Astrocyte (in vitro differentiated cells and primary cell): Measurements from ENCODE around the gene NEU2. TPM values are rescaled to one million over a fixed set of nuclear protein-coding genes. Genes with fewer than 3 reads are reported as not detected.
A peak's percentile ranks its signal among the peaks of the same experiment; 100 is the strongest.

Experiments used
- DNase-seq: peaks from one replicate; pipeline ENCODE4 v3.0.0-alpha.2; 2010; ENCODE audit warnings: low read depth
- FAIRE-seq: peaks from 2 replicates; lab custom pipeline; 2011; peaks lifted over from hg19 to GRCh38; lab: Jason Lieb, UNC
- H2AFZ ChIP-seq: 2 replicates; pipeline ENCODE4 v1.6.0; 2012; ENCODE audit warnings: low read depth, low read length, inconsistent platforms
- H3K27ac ChIP-seq: 2 replicates; pipeline ENCODE4 v1.5.1; 2011; ENCODE audit warnings: low read depth, low read length, inconsistent platforms
- H3K27me3 ChIP-seq: 2 replicates; pipeline ENCODE4 v1.6.0; 2011; ENCODE audit warnings: low read length, inconsistent platforms; ENCODE audit not compliant: insufficient read depth
- H3K36me3 ChIP-seq: 2 replicates; pipeline ENCODE4 v1.5.1; 2011; ENCODE audit warnings: low read length, inconsistent platforms; ENCODE audit not compliant: insufficient read depth
- H3K4me1 ChIP-seq: 2 replicates; pipeline ENCODE4 v1.5.1; 2011; ENCODE audit warnings: low read length, inconsistent platforms; ENCODE audit not compliant: insufficient read depth
- H3K4me2 ChIP-seq: 2 replicates; pipeline ENCODE4 v1.6.0; 2012; ENCODE audit warnings: low read length, inconsistent platforms
- H3K4me3 ChIP-seq: 2 replicates; pipeline ENCODE4 v1.5.1; 2011; ENCODE audit warnings: low read depth, mild to moderate bottlenecking, low read length, inconsistent platforms; ENCODE audit not compliant: insufficient read depth
- H3K79me2 ChIP-seq: 2 replicates; pipeline ENCODE4 v1.6.0; 2012; ENCODE audit warnings: mild to moderate bottlenecking, low read length, inconsistent platforms; ENCODE audit not compliant: insufficient read depth
- H3K9ac ChIP-seq: 2 replicates; pipeline ENCODE4 v1.6.0; 2012; ENCODE audit warnings: mild to moderate bottlenecking, low read length, inconsistent platforms
- H3K9me3 ChIP-seq: 2 replicates; pipeline ENCODE4 v1.5.1; 2012; ENCODE audit warnings: low read depth, mild to moderate bottlenecking, low read length, inconsistent platforms; ENCODE audit not compliant: insufficient read depth
- H4K20me1 ChIP-seq: 2 replicates; pipeline ENCODE4 v1.6.0; 2012; ENCODE audit warnings: low read length, inconsistent platforms; ENCODE audit not compliant: insufficient read depth
- H3K27ac Mint-ChIP-seq: one replicate; pipeline ENCODE4 v1.8.0; 2021; ENCODE audit warnings: mild to moderate bottlenecking, mixed read lengths; ENCODE audit not compliant: unreplicated experiment
- H3K27me3 Mint-ChIP-seq: one replicate; pipeline ENCODE4 v1.8.0; 2021; ENCODE audit warnings: low read depth, mixed read lengths; ENCODE audit not compliant: unreplicated experiment
- H3K36me3 Mint-ChIP-seq: one replicate; pipeline ENCODE4 v1.8.0; 2021; ENCODE audit warnings: low read depth, mixed read lengths; ENCODE audit not compliant: unreplicated experiment
- H3K4me1 Mint-ChIP-seq: one replicate; pipeline ENCODE4 v1.8.0; 2021; ENCODE audit warnings: low read depth, mixed read lengths; ENCODE audit not compliant: unreplicated experiment
- H3K4me3 Mint-ChIP-seq: one replicate; pipeline ENCODE4 v1.8.0; 2021; ENCODE audit warnings: mild to moderate bottlenecking, moderate library complexity, mixed read lengths; ENCODE audit not compliant: unreplicated experiment
- H3K9me3 Mint-ChIP-seq: one replicate; pipeline ENCODE4 v1.8.0; 2021; ENCODE audit warnings: mild to moderate bottlenecking, mixed read lengths; ENCODE audit not compliant: unreplicated experiment
- CTCF ChIP-seq: IDR thresholded peaks from 2 replicates; pipeline ENCODE4 v1.5.1; 2011; ENCODE audit warnings: low read depth, mild to moderate bottlenecking, inconsistent platforms, low read length, moderate library complexity; ENCODE audit not compliant: insufficient read depth
- EZH2 ChIP-seq: IDR thresholded peaks from 2 replicates; pipeline ENCODE4 v1.6.1; 2012; ENCODE audit warnings: mild to moderate bottlenecking, low read length, inconsistent platforms; ENCODE audit not compliant: insufficient read depth
- total RNA-seq: library from RNA; stranded (reverse); gene quantifications from 2 replicates; pipeline ENCODE4 v1.2.1, GENCODE V29; 2021

The NEU2 gene
- total RNA-seq, 1 donor from 2014 or later, result not detected

DNA sequence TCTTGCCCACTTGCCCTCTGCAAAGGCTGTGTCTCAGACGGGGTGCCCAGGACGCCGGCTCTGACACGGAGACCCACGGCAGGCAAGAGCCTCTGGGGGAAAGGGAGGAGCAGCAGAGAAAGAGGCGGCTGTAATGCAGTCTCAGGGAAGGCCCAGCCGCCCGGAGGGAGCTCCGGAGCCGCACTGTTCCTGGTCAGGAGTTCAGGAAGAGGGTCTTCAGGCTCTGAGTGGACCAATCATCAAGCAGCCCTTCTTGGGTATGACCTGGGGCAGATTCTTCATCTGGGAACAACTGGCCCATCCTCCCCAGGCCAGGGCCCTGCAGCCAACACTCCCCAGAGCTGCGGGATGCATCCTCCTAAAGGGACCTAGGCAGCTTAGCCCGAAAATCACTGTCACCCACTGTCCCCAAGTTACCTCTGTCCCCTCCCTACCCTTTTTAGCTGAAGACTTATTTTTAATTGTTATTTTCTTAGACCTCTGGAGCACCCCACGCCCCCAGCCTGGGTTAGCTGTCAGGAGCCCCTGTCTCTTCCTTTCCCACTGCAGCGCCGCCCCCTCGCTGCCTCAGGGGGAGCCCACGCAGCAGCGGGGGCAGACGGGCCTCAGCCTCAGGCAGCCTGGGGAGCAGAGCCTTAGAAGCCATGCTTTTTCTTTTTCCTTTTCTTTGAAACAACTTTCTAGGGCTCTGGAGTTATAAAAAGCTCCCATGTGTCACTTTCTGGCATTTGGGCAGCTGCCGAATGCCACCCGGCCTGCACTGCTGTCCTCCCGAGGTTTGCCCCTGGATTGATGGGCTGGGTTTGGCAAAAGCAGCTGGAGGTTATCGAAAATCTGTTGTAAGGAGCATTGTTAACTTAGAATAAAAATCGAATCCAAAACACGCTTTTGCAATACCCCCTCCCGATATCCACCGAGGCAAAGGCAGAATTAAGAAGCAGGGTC is 644 bp upstream of the NEU2 start:
- Mint-ChIP-seq H3K27ac (peak overlapping the region; percentile 29), H3K4me3 (no peak overlapping the region), H3K36me3 (no peaks in the 10 kb centered on the region), H3K9me3 (peaks cover 3% of the 10 kb centered on the region), H3K4me1 (peaks cover 8% of the 10 kb centered on the region), H3K27me3 (no peaks in the 10 kb centered on the region)
- H4K20me1 ChIP-seq, result no peaks in the 10 kb centered on the region
- TF ChIP-seq CTCF (no peak), EZH2 (no peak)
- H3K4me1 ChIP-seq, result peaks cover 9% of the 10 kb centered on the region
- H3K79me2 ChIP-seq, result no peaks in the 10 kb centered on the region
- no peaks in the 10 kb centered on the region for H3K27me3 ChIP-seq
- no peaks in the 10 kb centered on the region for H3K9me3 ChIP-seq
- no peak overlapping the region for H3K27ac ChIP-seq
- H3K4me2 ChIP-seq, result no peak overlapping the region
- H3K36me3 ChIP-seq, result no peaks in the 10 kb centered on the region
- no peak overlapping the region for H2AFZ ChIP-seq
- DNase-seq (no peak), FAIRE-seq (no peak)
- H3K4me3 ChIP-seq, result no peak overlapping the region
- H3K9ac ChIP-seq, result no peak overlapping the region

GRCh38 chr2:233033672-233034071 is 1.2 kb downstream of the NEU2 start:
- H3K4me1 Mint-ChIP-seq, result peaks cover 7% of the 10 kb centered on the region
- no peaks in the 10 kb centered on the region for H3K79me2 ChIP-seq
- FAIRE-seq, result no peak

More at GRCh38 chr2:233033672-233034071, 1.2 kb downstream of the NEU2 start:
- TF ChIP-seq CTCF (no peak), EZH2 (no peak)
- Mint-ChIP-seq H3K27ac (no peak overlapping the region), H3K36me3 (no peaks in the 10 kb centered on the region), H3K27me3 (no peaks in the 10 kb centered on the region), H3K4me3 (no peak overlapping the region), H3K9me3 (peaks cover 3% of the 10 kb centered on the region)
- Histone ChIP-seq H3K27me3 (no peaks in the 10 kb centered on the region), H3K9me3 (no peaks in the 10 kb centered on the region), H2AFZ (no peak overlapping the region), H3K4me3 (no peak overlapping the region), H3K36me3 (no peaks in the 10 kb centered on the region), H4K20me1 (no peaks in the 10 kb centered on the region), H3K4me1 (peaks cover 9% of the 10 kb centered on the region), H3K9ac (no peak overlapping the region), H3K27ac (no peak overlapping the region), H3K4me2 (no peak overlapping the region)
- DNase-seq, result peak; percentile 47
